HTERT RPE-1 (cell line): Measurements from ENCODE around the gene RSBN1.
"Not testable (repeated sequence)": the region's sequence is repeated elsewhere in the genome, so short reads cannot be mapped to it uniquely, and the experiment has no call there.

ENCODE experiments used
- in situ Hi-C: fragments of 300-500 bp; cut with MboI; formaldehyde crosslinking; loops from 4 replicates; pipeline ENCODE4 v1.14.3; 2020; ENCODE audit warnings: low sequenced_read_pairs

Gene RSBN1

GRCh38 chr1:113749402-113749801 is 62.9 kb downstream of the RSBN1 start:
- in situ Hi-C loops: no loop called here

GRCh38 chr1:113747376-113747775 is 64.9 kb downstream of the RSBN1 start:
- in situ Hi-C loops: no loop called here

GRCh38 chr1:113745425-113745824 is 66.9 kb downstream of the RSBN1 start:
- in situ Hi-C loops: no loop called here

- in situ Hi-C loops: no loop called here
These were observed 68.2 kb downstream of the RSBN1 start for GRCh38 chr1:113744114-113744513.

GRCh38 chr1:113742515-113742914 is 69.8 kb downstream of the RSBN1 start:
- in situ Hi-C loops: no loop called here

GRCh38 chr1:113734357-113735055 is 77.8 kb downstream of the RSBN1 start:
- in situ Hi-C loops: no loop called here

- in situ Hi-C loops: no loop called here
These were observed 79.5 kb downstream of the RSBN1 start for GRCh38 chr1:113732802-113733201.

GRCh38 chr1:113721010-113721409 is 91.3 kb downstream of the RSBN1 start:
- in situ Hi-C loops: no loop called here

GRCh38 chr1:113718621-113719020 is 93.7 kb downstream of the RSBN1 start:
- in situ Hi-C loops: not testable (repeated sequence)

- in situ Hi-C loops: not testable (repeated sequence)
These were observed 94.8 kb downstream of the RSBN1 start for GRCh38 chr1:113717506-113717905.

GRCh38 chr1:113714606-113715269 is 97.5 kb downstream of the RSBN1 start:
- in situ Hi-C loops: no loop called here
